Measurements from ENCODE around the gene RASGRF2.
A peak's percentile ranks its signal among the peaks of the same experiment; 100 is the strongest.
"Not testable (repeated sequence)": the region's sequence is repeated elsewhere in the genome, so short reads cannot be mapped to it uniquely, and the experiment has no call there.

The RASGRF2 gene

GRCh38 chr5:81115261-81115660 lies 155.1 kb downstream of the RASGRF2 start:
- Histone ChIP-seq H3K27ac (no peak overlapping the region), H3K9me3 (ENCODE audit: low read depth, low read length) (no peaks in the 10 kb centered on the region), H3K36me3 (ENCODE audit: insufficient read depth, low read length) (no peaks in the 10 kb centered on the region), H3K9ac (ENCODE audit: insufficient read length) (no peak overlapping the region), H3K4me3 (no peak overlapping the region)
- TF ChIP-seq FOXP2 (optimal IDR thresholded peaks at IDR 0.05; ENCODE audit: control extremely low read depth, extremely low read length, insufficient read depth): no peak
- TF ChIP-seq POLR2AphosphoS5 (IDR thresholded peaks at IDR 0.05; ENCODE audit: borderline replicate concordance, low read depth, low read length): no peak
- no peak for TF ChIP-seq EZH2 (IDR thresholded peaks at IDR 0.05)
- DNase-seq (ENCODE audit: low read depth, low spot score): no peak

GRCh38 chr5:81117566-81117965 lies 157.4 kb downstream of the RASGRF2 start:
- no peak for DNase-seq (ENCODE audit: low read depth, low spot score)
- H3K4me3 ChIP-seq: no peak overlapping the region
- no peak overlapping the region for H3K9ac ChIP-seq (ENCODE audit: insufficient read length)
- no peaks in the 10 kb centered on the region for H3K9me3 ChIP-seq (ENCODE audit: low read depth, low read length)
- TF ChIP-seq FOXP2 (optimal IDR thresholded peaks at IDR 0.05; ENCODE audit: control extremely low read depth, extremely low read length, insufficient read depth) (no peak), EZH2 (IDR thresholded peaks at IDR 0.05) (no peak), POLR2AphosphoS5 (IDR thresholded peaks at IDR 0.05; ENCODE audit: borderline replicate concordance, low read depth, low read length) (no peak)
- no peaks in the 10 kb centered on the region for H3K36me3 ChIP-seq (ENCODE audit: insufficient read depth, low read length)
- H3K27ac ChIP-seq: no peak overlapping the region

GRCh38 chr5:81121273-81121672 lies 161.1 kb downstream of the RASGRF2 start:
- H3K9me3 ChIP-seq (ENCODE audit: low read depth, low read length): no peaks in the 10 kb centered on the region
- no peak overlapping the region for H3K9ac ChIP-seq (ENCODE audit: insufficient read length)
- no peaks in the 10 kb centered on the region for H3K36me3 ChIP-seq (ENCODE audit: insufficient read depth, low read length)
- H3K27ac ChIP-seq: no peak overlapping the region
- no peak for DNase-seq (ENCODE audit: low read depth, low spot score)
- no peak for TF ChIP-seq POLR2AphosphoS5 (IDR thresholded peaks at IDR 0.05; ENCODE audit: borderline replicate concordance, low read depth, low read length)
- no peak for TF ChIP-seq FOXP2 (optimal IDR thresholded peaks at IDR 0.05; ENCODE audit: control extremely low read depth, extremely low read length, insufficient read depth)
- TF ChIP-seq EZH2 (IDR thresholded peaks at IDR 0.05): no peak
- no peak overlapping the region for H3K4me3 ChIP-seq

GRCh38 chr5:81121836-81122630 lies 161.9 kb downstream of the RASGRF2 start:
- H3K36me3 ChIP-seq (ENCODE audit: insufficient read depth, low read length): no peaks in the 10 kb centered on the region
- TF ChIP-seq FOXP2 (optimal IDR thresholded peaks at IDR 0.05; ENCODE audit: control extremely low read depth, extremely low read length, insufficient read depth): no peak
- TF ChIP-seq EZH2 (IDR thresholded peaks at IDR 0.05): no peak
- TF ChIP-seq POLR2AphosphoS5 (IDR thresholded peaks at IDR 0.05; ENCODE audit: borderline replicate concordance, low read depth, low read length): no peak

GRCh38 chr5:81124689-81125088 lies 164.5 kb downstream of the RASGRF2 start:
- H3K4me3 ChIP-seq; DNase-seq (ENCODE audit: low read depth, low spot score): not testable (repeated sequence)

More at GRCh38 chr5:81121836-81122630, 161.9 kb downstream of the RASGRF2 start:
- H3K9me3 ChIP-seq (ENCODE audit: low read depth, low read length): no peaks in the 10 kb centered on the region
- H3K27ac ChIP-seq: no peak overlapping the region
- H3K4me3 ChIP-seq: no peak overlapping the region
- DNase-seq (ENCODE audit: low read depth, low spot score): no peak
- H3K9ac ChIP-seq (ENCODE audit: insufficient read length): no peak overlapping the region

GRCh38 chr5:81125959-81126358 lies 165.8 kb downstream of the RASGRF2 start:
- no peak for DNase-seq (ENCODE audit: low read depth, low spot score)
- TF ChIP-seq POLR2AphosphoS5 (IDR thresholded peaks at IDR 0.05; ENCODE audit: borderline replicate concordance, low read depth, low read length) (no peak), EZH2 (IDR thresholded peaks at IDR 0.05) (no peak), FOXP2 (optimal IDR thresholded peaks at IDR 0.05; ENCODE audit: control extremely low read depth, extremely low read length, insufficient read depth) (no peak)
- Histone ChIP-seq H3K9ac (ENCODE audit: insufficient read length) (no peak overlapping the region), H3K9me3 (ENCODE audit: low read depth, low read length) (no peaks in the 10 kb centered on the region), H3K36me3 (ENCODE audit: insufficient read depth, low read length) (no peaks in the 10 kb centered on the region), H3K27ac (no peak overlapping the region), H3K4me3 (no peak overlapping the region)

More at GRCh38 chr5:81124689-81125088, 164.5 kb downstream of the RASGRF2 start:
- not testable (repeated sequence) for H3K9ac ChIP-seq (ENCODE audit: insufficient read length); H3K36me3 ChIP-seq (ENCODE audit: insufficient read depth, low read length); H3K27ac ChIP-seq; H3K9me3 ChIP-seq (ENCODE audit: low read depth, low read length)

- Histone ChIP-seq H3K9ac (ENCODE audit: insufficient read length) (no peak overlapping the region), H3K4me3 (no peak overlapping the region), H3K36me3 (ENCODE audit: insufficient read depth, low read length) (no peaks in the 10 kb centered on the region), H3K27ac (no peak overlapping the region), H3K9me3 (ENCODE audit: low read depth, low read length) (no peaks in the 10 kb centered on the region)
- TF ChIP-seq EZH2 (IDR thresholded peaks at IDR 0.05) (no peak), FOXP2 (optimal IDR thresholded peaks at IDR 0.05; ENCODE audit: control extremely low read depth, extremely low read length, insufficient read depth) (no peak), POLR2AphosphoS5 (IDR thresholded peaks at IDR 0.05; ENCODE audit: borderline replicate concordance, low read depth, low read length) (no peak)
- no peak for DNase-seq (ENCODE audit: low read depth, low spot score)
Observed at GRCh38 chr5:81128416-81128815, 168.3 kb downstream of the RASGRF2 start.

GRCh38 chr5:81132381-81132780 lies 172.2 kb downstream of the RASGRF2 start:
- TF ChIP-seq EZH2 (IDR thresholded peaks at IDR 0.05) (no peak), FOXP2 (optimal IDR thresholded peaks at IDR 0.05; ENCODE audit: control extremely low read depth, extremely low read length, insufficient read depth) (no peak), POLR2AphosphoS5 (IDR thresholded peaks at IDR 0.05; ENCODE audit: borderline replicate concordance, low read depth, low read length) (no peak)
- Histone ChIP-seq H3K9ac (ENCODE audit: insufficient read length) (no peak overlapping the region), H3K36me3 (ENCODE audit: insufficient read depth, low read length) (no peaks in the 10 kb centered on the region), H3K4me3 (no peak overlapping the region), H3K27ac (no peak overlapping the region), H3K9me3 (ENCODE audit: low read depth, low read length) (no peaks in the 10 kb centered on the region)
- no peak for DNase-seq (ENCODE audit: low read depth, low spot score)

GRCh38 chr5:81134066-81134465 lies 173.9 kb downstream of the RASGRF2 start:
- Histone ChIP-seq H3K4me3 (peak overlapping the region; percentile 5; the same call in 1 of the 2 replicates), H3K27ac (no peak overlapping the region), H3K9me3 (ENCODE audit: low read depth, low read length) (no peaks in the 10 kb centered on the region), H3K36me3 (ENCODE audit: insufficient read depth, low read length) (no peaks in the 10 kb centered on the region), H3K9ac (ENCODE audit: insufficient read length) (no peak overlapping the region)
- peak; percentile 83 for DNase-seq (ENCODE audit: low read depth, low spot score)
- TF ChIP-seq FOXP2 (optimal IDR thresholded peaks at IDR 0.05; ENCODE audit: control extremely low read depth, extremely low read length, insufficient read depth) (no peak), EZH2 (IDR thresholded peaks at IDR 0.05) (no peak), POLR2AphosphoS5 (IDR thresholded peaks at IDR 0.05; ENCODE audit: borderline replicate concordance, low read depth, low read length) (no peak)
